ENCODE measurements around the gene TIPRL. TPM values are rescaled to one million over a fixed set of nuclear protein-coding genes. Genes with fewer than 3 reads are reported as not detected.
A peak's percentile ranks its signal among the peaks of the same experiment; 100 is the strongest.

The TIPRL gene
- total and polyA plus RNA-seq, 2 donors (not counting 1 experiment from before 2014, with no cell fraction given) = 5.1 to 24.9 TPM

DNA sequence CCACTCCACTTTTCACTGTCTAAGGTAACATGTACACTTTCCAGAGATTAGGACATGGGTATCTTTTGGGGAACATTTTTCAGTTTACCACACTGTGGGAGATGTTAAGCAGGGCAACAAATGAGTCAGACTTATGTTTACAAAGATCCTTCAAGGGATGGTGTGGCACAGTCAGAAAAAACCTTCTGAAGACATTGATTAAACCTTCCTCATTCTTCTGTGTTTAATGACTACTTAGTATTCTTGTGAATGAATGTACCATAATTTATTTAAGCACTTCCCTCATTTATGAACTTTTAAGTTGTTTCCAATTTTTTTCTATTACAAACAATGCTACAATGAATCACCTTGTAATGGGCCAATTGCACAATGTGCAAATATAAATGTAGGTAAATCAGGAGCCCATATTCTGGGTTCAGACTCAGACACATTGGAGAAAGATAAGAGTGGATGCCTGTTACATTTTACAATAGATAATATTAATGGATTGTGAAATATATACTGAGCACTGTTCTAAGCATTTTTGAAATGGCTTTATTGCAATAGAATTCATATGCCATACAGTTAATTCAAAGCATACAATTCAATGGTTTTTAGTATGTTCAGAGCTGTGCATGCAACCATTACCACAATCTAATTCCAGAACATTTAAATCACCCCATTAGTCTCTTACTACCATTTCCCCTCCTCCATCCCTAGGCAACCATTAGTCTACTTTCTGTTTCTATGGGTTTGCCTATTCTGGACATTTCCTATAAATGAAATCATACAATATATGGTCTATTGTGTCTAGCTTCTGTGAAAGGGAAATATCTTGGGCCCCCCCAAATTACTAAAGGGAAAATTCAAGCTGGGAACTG lies 45.1 kb downstream of the TIPRL start:
- H3K27me3 ChIP-seq (replicated peaks in 1 of 4; ENCODE audit: control extremely low read depth in 1 of 4, control insufficient read depth in 3 of 4, insufficient read depth in 4 of 4, low read length in 3 of 4) = peaks cover 0 to 3% (median 0%) of the 10 kb centered on the region in 4 experiments
- DNase-seq = no peak
- ATAC-seq (ENCODE audit: low read depth) = no peak
- no peak overlapping the region for H3K4me2 ChIP-seq (replicated peaks; ENCODE audit: low read depth, low read length, poor library complexity, severe bottlenecking)
- no peak overlapping the region for H3K27ac Mint-ChIP-seq
- ChIA-PET POLR2A (no interaction called here), CTCF (no interaction called here)
- H3K79me2 ChIP-seq (ENCODE audit: control insufficient read depth, insufficient read depth, low read length) = peaks cover 32% of the 10 kb centered on the region
- H3K4me3 Mint-ChIP-seq = peak overlapping the region; percentile 89
- no peak overlapping the region for H3K27ac ChIP-seq (ENCODE audit: low read length in 2 of 2)
- H3K4me1 ChIP-seq (ENCODE audit: control insufficient read depth in 2 of 2, insufficient read depth in 2 of 2, low read length in 2 of 2) = peaks cover 27 to 28% of the 10 kb centered on the region in 2 donors
- no peak overlapping the region for H3K4me3 ChIP-seq (ENCODE audit: control extremely low read depth in 1 of 5, extremely low read depth in 1 of 5, insufficient read depth in 1 of 5, low read depth in 2 of 5, low read length in 4 of 5)
- H3K36me3 ChIP-seq (replicated peaks in 1 of 2; ENCODE audit: control extremely low read depth in 1 of 2, control insufficient read depth in 1 of 2, extremely low read depth in 1 of 2, insufficient read depth in 2 of 2, low read length in 1 of 2) = no peaks in the 10 kb centered on the region
- peaks cover 35% of the 10 kb centered on the region for H3K4me1 Mint-ChIP-seq
- H2AFZ ChIP-seq (ENCODE audit: insufficient read depth, low read depth, low read length, poor library complexity, severe bottlenecking) = no peak overlapping the region
- no peak for TF ChIP-seq EZH2 (IDR thresholded peaks at IDR 0.05; ENCODE audit: borderline replicate concordance, insufficient read depth, low read depth, low read length, poor library complexity, severe bottlenecking)
- TF ChIP-seq, protein P1, sequence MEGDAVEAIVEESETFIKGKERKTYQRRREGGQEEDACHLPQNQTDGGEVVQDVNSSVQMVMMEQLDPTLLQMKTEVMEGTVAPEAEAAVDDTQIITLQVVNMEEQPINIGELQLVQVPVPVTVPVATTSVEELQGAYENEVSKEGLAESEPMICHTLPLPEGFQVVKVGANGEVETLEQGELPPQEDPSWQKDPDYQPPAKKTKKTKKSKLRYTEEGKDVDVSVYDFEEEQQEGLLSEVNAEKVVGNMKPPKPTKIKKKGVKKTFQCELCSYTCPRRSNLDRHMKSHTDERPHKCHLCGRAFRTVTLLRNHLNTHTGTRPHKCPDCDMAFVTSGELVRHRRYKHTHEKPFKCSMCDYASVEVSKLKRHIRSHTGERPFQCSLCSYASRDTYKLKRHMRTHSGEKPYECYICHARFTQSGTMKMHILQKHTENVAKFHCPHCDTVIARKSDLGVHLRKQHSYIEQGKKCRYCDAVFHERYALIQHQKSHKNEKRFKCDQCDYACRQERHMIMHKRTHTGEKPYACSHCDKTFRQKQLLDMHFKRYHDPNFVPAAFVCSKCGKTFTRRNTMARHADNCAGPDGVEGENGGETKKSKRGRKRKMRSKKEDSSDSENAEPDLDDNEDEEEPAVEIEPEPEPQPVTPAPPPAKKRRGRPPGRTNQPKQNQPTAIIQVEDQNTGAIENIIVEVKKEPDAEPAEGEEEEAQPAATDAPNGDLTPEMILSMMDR (IDR thresholded peaks at IDR 0.05) = no peak
- H3K9me3 Mint-ChIP-seq (ENCODE audit: insufficient read depth) = no peaks in the 10 kb centered on the region
- intact Hi-C loops (cut with micrococcal nuclease) = no loop called here
- H3K9me3 ChIP-seq (ENCODE audit: control extremely low read depth in 1 of 3, control insufficient read depth in 2 of 3, insufficient read depth in 1 of 3, low read length in 2 of 3) = no peaks in the 10 kb centered on the region
- H3K27me3 Mint-ChIP-seq = peaks cover 2% of the 10 kb centered on the region
- no peak overlapping the region for H3K9ac ChIP-seq (ENCODE audit: low read length)
- H4K20me1 ChIP-seq (ENCODE audit: control insufficient read depth, insufficient read depth, low read length, poor library complexity, severe bottlenecking) = peaks cover 22% of the 10 kb centered on the region

DNA sequence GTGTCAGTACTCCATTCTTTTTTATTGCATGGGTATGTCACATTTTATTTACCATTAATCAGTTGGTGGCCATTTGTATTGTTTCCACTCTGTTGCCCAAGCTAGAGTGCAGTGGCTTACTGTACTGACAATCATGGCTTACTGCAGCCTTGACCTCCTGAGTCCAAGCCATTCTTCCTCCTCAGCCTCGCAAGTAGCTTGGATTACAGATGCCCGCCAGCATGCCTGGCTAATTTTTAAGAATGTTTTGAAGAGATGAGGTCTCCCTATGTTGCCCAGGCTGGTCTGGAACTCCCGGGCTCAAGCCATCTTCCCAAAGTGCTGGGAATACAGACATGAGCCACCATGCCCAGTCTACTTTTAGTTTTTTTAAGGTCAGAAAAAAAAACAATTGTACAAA lies 46.2 kb downstream of the TIPRL start:
- Mint-ChIP-seq H3K4me1 (peaks cover 46% of the 10 kb centered on the region), H3K9me3 (ENCODE audit: insufficient read depth) (no peaks in the 10 kb centered on the region), H3K27ac (peak overlapping the region; percentile 57), H3K27me3 (peaks cover 2% of the 10 kb centered on the region), H3K4me3 (peak overlapping the region; percentile 89)
- intact Hi-C loops (cut with micrococcal nuclease) = loop anchor here (5.0 kb wide), 2 partner anchors 117 to 1142 kb away; partner anchors contain the start of genes BLZF1 and NME7
- H3K4me3 ChIP-seq (ENCODE audit: control extremely low read depth in 1 of 5, extremely low read depth in 1 of 5, insufficient read depth in 1 of 5, low read depth in 2 of 5, low read length in 4 of 5) = peak overlapping the region in 2 of 5 experiments; percentile 53 to 84
- ChIA-PET POLR2A (interaction anchor here (0.8 kb wide), 1 partner anchor 423 kb away, joined by 6 read pairs; no protein-coding TSS in a partner anchor), CTCF (interaction anchor here (3.3 kb wide), 1 partner anchor 10 kb away, joined by 13 read pairs; no protein-coding TSS in a partner anchor)
- 100% methylated on average over 1 of the region's 3 CpGs for WGBS (ENCODE audit: insufficient coverage)
- H3K27ac ChIP-seq (ENCODE audit: low read length in 2 of 2) = no peak overlapping the region
- H3K36me3 ChIP-seq (replicated peaks in 1 of 2; ENCODE audit: control extremely low read depth in 1 of 2, control insufficient read depth in 1 of 2, extremely low read depth in 1 of 2, insufficient read depth in 2 of 2, low read length in 1 of 2) = peaks cover 0 to 7% of the 10 kb centered on the region in 2 experiments
- no peak for DNase-seq
- H3K9me3 ChIP-seq (ENCODE audit: control extremely low read depth in 1 of 3, control insufficient read depth in 2 of 3, insufficient read depth in 1 of 3, low read length in 2 of 3) = no peaks in the 10 kb centered on the region
- peak overlapping the region; percentile 95 for H2AFZ ChIP-seq (ENCODE audit: insufficient read depth, low read depth, low read length, poor library complexity, severe bottlenecking)
- H3K4me2 ChIP-seq (replicated peaks; ENCODE audit: low read depth, low read length, poor library complexity, severe bottlenecking) = peak overlapping the region; percentile 85
- TF ChIP-seq EZH2 (IDR thresholded peaks at IDR 0.05; ENCODE audit: borderline replicate concordance, insufficient read depth, low read depth, low read length, poor library complexity, severe bottlenecking) = no peak
- TF ChIP-seq, protein P1 (IDR thresholded peaks at IDR 0.05) = no peak
- H3K4me1 ChIP-seq (ENCODE audit: control insufficient read depth in 2 of 2, insufficient read depth in 2 of 2, low read length in 2 of 2) = peaks cover 38 to 39% of the 10 kb centered on the region in 2 donors
- peak overlapping the region; percentile 84 for H3K9ac ChIP-seq (ENCODE audit: low read length)
- ATAC-seq (ENCODE audit: low read depth) = no peak
- H4K20me1 ChIP-seq (ENCODE audit: control insufficient read depth, insufficient read depth, low read length, poor library complexity, severe bottlenecking) = peaks cover 33% of the 10 kb centered on the region
- H3K79me2 ChIP-seq (ENCODE audit: control insufficient read depth, insufficient read depth, low read length) = peaks cover 43% of the 10 kb centered on the region
- H3K27me3 ChIP-seq (replicated peaks in 1 of 4; ENCODE audit: control extremely low read depth in 1 of 4, control insufficient read depth in 3 of 4, insufficient read depth in 4 of 4, low read length in 3 of 4) = no peaks in the 10 kb centered on the region

Data from B cell (primary cell).